BLaER1 (cell line): ENCODE data around the gene SLC12A3.
A peak's percentile ranks its signal among the peaks of the same experiment; 100 is the strongest.

Source experiments
- H3K27ac ChIP-seq: shearing (Covaris generic); formaldehyde crosslinking; 2 replicates; pipeline ENCODE4 v1.8.1; 2022
- H3K27me3 ChIP-seq: shearing (Covaris generic); formaldehyde crosslinking; 2 replicates; pipeline ENCODE4 v1.8.1; 2022
- H3K36me3 ChIP-seq: shearing (Covaris generic); formaldehyde crosslinking; 2 replicates; pipeline ENCODE4 v1.8.1; 2022
- H3K4me1 ChIP-seq: shearing (Covaris generic); formaldehyde crosslinking; 2 replicates; pipeline ENCODE4 v1.8.1; 2022
- H3K4me2 ChIP-seq: shearing (Covaris generic); formaldehyde crosslinking; 2 replicates; pipeline ENCODE4 v1.8.1; 2022
- H3K4me3 ChIP-seq: shearing (Covaris generic); formaldehyde crosslinking; 2 replicates; pipeline ENCODE4 v1.8.1; 2022
- H3K9ac ChIP-seq: shearing (Covaris generic); formaldehyde crosslinking; 2 replicates; pipeline ENCODE4 v1.8.1; 2022
- H3K9me3 ChIP-seq: shearing (Covaris generic); formaldehyde crosslinking; 2 replicates; pipeline ENCODE4 v1.8.1; 2022
- H4K20me1 ChIP-seq: shearing (Covaris generic); formaldehyde crosslinking; 2 replicates; pipeline ENCODE4 v1.8.1; 2022
- Cebpa-rat ChIP-seq: shearing (Covaris generic); IDR thresholded peaks from 2 replicates; pipeline ENCODE4 v1.8.1; 2022

SLC12A3 gene

DNA sequence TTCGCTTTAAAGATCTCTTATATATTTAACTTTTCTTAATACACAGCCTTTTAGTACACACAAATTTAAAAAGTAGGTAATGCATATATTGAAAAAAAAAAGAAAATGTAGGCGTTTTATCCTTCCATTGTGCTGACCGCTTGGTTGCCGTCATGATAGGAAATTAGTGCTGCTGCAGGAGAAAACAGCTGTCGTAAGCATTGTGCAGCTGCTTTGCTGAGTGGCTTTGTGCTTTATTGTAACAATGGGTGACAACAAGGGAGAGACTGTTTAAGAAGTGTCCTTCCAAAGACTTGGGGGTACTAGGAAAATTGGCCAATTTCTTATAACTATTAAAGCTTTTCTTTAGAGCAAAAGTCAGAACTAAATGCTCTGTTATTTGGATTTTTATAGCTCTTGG, 71.9 kb downstream of the SLC12A3 start:
- H3K27me3 ChIP-seq: no peaks in the 10 kb centered on the region
- H3K9me3 ChIP-seq: no peaks in the 10 kb centered on the region
- peaks cover 73% of the 10 kb centered on the region for H3K36me3 ChIP-seq
- H3K4me3 ChIP-seq: no peak overlapping the region
- no peak for TF ChIP-seq Cebpa-rat
- H3K9ac ChIP-seq: no peak overlapping the region
- H3K4me1 ChIP-seq: peaks cover 88% of the 10 kb centered on the region
- H3K4me2 ChIP-seq: no peak overlapping the region
- H4K20me1 ChIP-seq: peaks cover 90% of the 10 kb centered on the region
- H3K27ac ChIP-seq: no peak overlapping the region; the same call in 1 of the 2 replicates

GRCh38 chr16:56938664-56939513, 73.9 kb downstream of the SLC12A3 start:
- no peak for TF ChIP-seq Cebpa-rat
- Histone ChIP-seq H3K9ac (no peak overlapping the region), H3K27ac (no peak overlapping the region), H3K4me3 (no peak overlapping the region), H3K9me3 (no peaks in the 10 kb centered on the region), H3K27me3 (no peaks in the 10 kb centered on the region), H3K4me2 (peak overlapping the region; percentile 69), H3K36me3 (peaks cover 92% of the 10 kb centered on the region), H3K4me1 (peaks cover 100% of the 10 kb centered on the region), H4K20me1 (peaks cover 82% of the 10 kb centered on the region)

DNA sequence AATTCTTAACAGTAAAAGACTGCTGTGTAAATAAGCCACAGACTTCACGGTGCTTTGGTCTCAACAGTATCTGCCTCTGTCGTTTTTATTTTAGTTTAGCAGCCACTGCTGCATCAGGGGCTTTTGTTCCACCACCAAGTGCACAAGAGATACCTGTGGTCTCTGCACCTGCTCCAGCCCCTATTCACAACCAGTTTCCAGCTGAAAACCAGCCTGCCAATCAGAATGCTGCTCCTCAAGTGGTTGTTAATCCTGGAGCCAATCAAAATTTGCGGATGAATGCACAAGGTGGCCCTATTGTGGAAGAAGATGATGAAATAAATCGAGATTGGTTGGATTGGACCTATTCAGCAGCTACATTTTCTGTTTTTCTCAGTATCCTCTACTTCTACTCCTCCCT, 74.8 kb downstream of the SLC12A3 start:
- no peak overlapping the region for H3K9ac ChIP-seq
- H3K9me3 ChIP-seq: no peaks in the 10 kb centered on the region
- H3K4me2 ChIP-seq: peak overlapping the region; percentile 69; the same call in 1 of the 2 replicates
- H3K36me3 ChIP-seq: peaks cover 98% of the 10 kb centered on the region
- no peaks in the 10 kb centered on the region for H3K27me3 ChIP-seq
- no peak overlapping the region for H3K27ac ChIP-seq
- TF ChIP-seq Cebpa-rat: no peak
- peaks cover 100% of the 10 kb centered on the region for H3K4me1 ChIP-seq
- H3K4me3 ChIP-seq: no peak overlapping the region
- peaks cover 73% of the 10 kb centered on the region for H4K20me1 ChIP-seq

DNA sequence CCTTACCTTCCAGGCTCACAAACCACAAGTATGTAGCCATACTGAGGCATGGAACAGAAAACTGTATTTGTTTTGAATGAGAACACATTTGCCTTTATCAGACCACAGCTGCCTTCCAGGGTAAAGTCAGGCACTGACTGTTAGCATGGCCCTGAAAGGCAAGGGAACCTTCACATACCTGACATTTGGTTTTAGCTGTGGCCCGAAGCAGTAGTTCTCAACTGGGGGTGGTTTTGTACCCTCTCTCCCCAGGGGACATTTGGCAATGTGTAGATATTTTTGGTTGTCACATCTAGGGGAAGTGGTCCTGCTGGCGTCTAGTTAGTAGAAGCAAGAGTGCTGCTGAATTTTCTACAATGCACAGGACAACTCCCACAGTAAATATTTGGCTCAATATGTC, 76.1 kb downstream of the SLC12A3 start:
- H3K9me3 ChIP-seq: no peaks in the 10 kb centered on the region
- peak overlapping the region; percentile 16; the same call in 1 of the 2 replicates for H3K27ac ChIP-seq
- no peak overlapping the region for H3K4me3 ChIP-seq
- H3K9ac ChIP-seq: peak overlapping the region; percentile 36; the same call in 1 of the 2 replicates
- no peaks in the 10 kb centered on the region for H3K27me3 ChIP-seq
- peaks cover 60% of the 10 kb centered on the region for H4K20me1 ChIP-seq
- no peak for TF ChIP-seq Cebpa-rat
- peak overlapping the region; percentile 69 for H3K4me2 ChIP-seq
- peaks cover 96% of the 10 kb centered on the region for H3K36me3 ChIP-seq
- peaks cover 99% of the 10 kb centered on the region for H3K4me1 ChIP-seq

DNA sequence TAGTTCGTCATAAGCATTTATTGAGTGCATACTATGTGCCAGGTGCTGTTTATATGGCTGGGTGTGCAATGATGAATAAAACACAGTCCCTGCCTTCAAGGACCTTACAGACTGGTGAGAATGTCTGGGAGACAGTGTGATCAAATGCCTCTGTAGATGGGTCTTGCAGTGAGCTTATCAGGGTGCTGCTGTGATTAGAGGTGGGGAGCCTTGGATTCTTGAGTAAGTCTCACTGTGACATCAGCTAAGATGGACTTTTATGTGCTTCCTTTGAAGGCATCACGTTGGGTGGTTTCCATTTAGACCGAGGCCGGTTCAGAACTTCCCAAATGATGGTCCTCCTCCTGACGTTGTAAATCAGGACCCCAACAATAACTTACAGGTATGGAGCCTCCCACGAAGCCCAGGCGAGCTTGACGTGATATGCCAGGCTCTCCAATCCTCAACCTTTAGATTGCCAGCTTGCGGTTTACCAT, 76.9 kb downstream of the SLC12A3 start:
- Histone ChIP-seq H3K9ac (no peak overlapping the region), H3K27ac (peak overlapping the region; percentile 67; the same call in 1 of the 2 replicates), H3K27me3 (no peaks in the 10 kb centered on the region), H3K36me3 (peaks cover 96% of the 10 kb centered on the region), H3K4me3 (no peak overlapping the region), H4K20me1 (peaks cover 52% of the 10 kb centered on the region), H3K9me3 (no peaks in the 10 kb centered on the region), H3K4me1 (peaks cover 99% of the 10 kb centered on the region), H3K4me2 (peak overlapping the region; percentile 74)
- TF ChIP-seq Cebpa-rat: no peak

GRCh38 chr16:56943761-56944375, 78.9 kb downstream of the SLC12A3 start:
- H3K27me3 ChIP-seq: no peaks in the 10 kb centered on the region
- peaks cover 78% of the 10 kb centered on the region for H3K36me3 ChIP-seq
- peak overlapping the region; percentile 67 for H3K27ac ChIP-seq
- H3K9ac ChIP-seq: peak overlapping the region; percentile 51
- H4K20me1 ChIP-seq: peaks cover 36% of the 10 kb centered on the region
- peak overlapping the region; percentile 74 for H3K4me2 ChIP-seq
- H3K4me1 ChIP-seq: peaks cover 99% of the 10 kb centered on the region
- no peaks in the 10 kb centered on the region for H3K9me3 ChIP-seq
- no peak overlapping the region for H3K4me3 ChIP-seq
- no peak for TF ChIP-seq Cebpa-rat

GRCh38 chr16:56944954-56945839, 80.2 kb downstream of the SLC12A3 start:
- TF ChIP-seq Cebpa-rat: no peak
- Histone ChIP-seq H4K20me1 (peaks cover 23% of the 10 kb centered on the region; the same call in 1 of the 2 replicates), H3K9me3 (no peaks in the 10 kb centered on the region), H3K4me1 (peaks cover 99% of the 10 kb centered on the region), H3K4me3 (no peak overlapping the region), H3K27ac (peak overlapping the region; percentile 67), H3K9ac (peak overlapping the region; percentile 51; the same call in 1 of the 2 replicates), H3K36me3 (peaks cover 65% of the 10 kb centered on the region), H3K4me2 (peak overlapping the region; percentile 74), H3K27me3 (no peaks in the 10 kb centered on the region)

- H3K27me3 ChIP-seq: no peaks in the 10 kb centered on the region
- H4K20me1 ChIP-seq: peaks cover 15% of the 10 kb centered on the region; the same call in 1 of the 2 replicates
- H3K4me1 ChIP-seq: peaks cover 99% of the 10 kb centered on the region
- H3K9me3 ChIP-seq: no peaks in the 10 kb centered on the region
- peak overlapping the region; percentile 13; the same call in 1 of the 2 replicates for H3K4me2 ChIP-seq
- TF ChIP-seq Cebpa-rat: no peak
- peak overlapping the region; percentile 58; the same call in 1 of the 2 replicates for H3K27ac ChIP-seq
- H3K9ac ChIP-seq: no peak overlapping the region
- H3K4me3 ChIP-seq: no peak overlapping the region
- peaks cover 57% of the 10 kb centered on the region for H3K36me3 ChIP-seq
These were observed 81.0 kb downstream of the SLC12A3 start for GRCh38 chr16:56945847-56946527.
